NCI-H2081 (cell line): Measurements from ENCODE around the gene LPO.

Experiments
- DNase-seq, 2 experiments: peaks; one replicate each; lab custom pipeline; 2025; lab: John Stamatoyannopoulos, UW

The LPO gene

GRCh38 chr17:58277802-58278595 is 39.6 kb downstream of the LPO start:
- no peak for DNase-seq

GRCh38 chr17:58278661-58279015 is 40.3 kb downstream of the LPO start:
- no peak for DNase-seq

- DNase-seq: no peak
Measured at GRCh38 chr17:58279016-58279711, 40.8 kb downstream of the LPO start.

- no peak for DNase-seq
Measured at GRCh38 chr17:58279736-58280479, 41.5 kb downstream of the LPO start.

GRCh38 chr17:58280480-58281217 is 42.3 kb downstream of the LPO start, which contains the start of gene MPO:
Gene MPO, minus strand, starts transcription at chr17:58280935. Its CDS starts 177 bp downstream, at chr17:58280758.
- DNase-seq: no peak

GRCh38 chr17:58281511-58282011 is 43.2 kb downstream of the LPO start:
- DNase-seq: no peak

GRCh38 chr17:58282442-58282841 is 44.1 kb downstream of the LPO start:
- no peak for DNase-seq

- no peak for DNase-seq
Measured at GRCh38 chr17:58283674-58284612, 45.6 kb downstream of the LPO start.

GRCh38 chr17:58284613-58285421 is 46.4 kb downstream of the LPO start:
- DNase-seq: no peak

- no peak for DNase-seq
Measured at GRCh38 chr17:58285422-58285810, 47.0 kb downstream of the LPO start.

- no peak for DNase-seq
Measured at GRCh38 chr17:58289869-58290268, 51.5 kb downstream of the LPO start.

GRCh38 chr17:58291246-58291645 is 52.9 kb downstream of the LPO start:
- no peak for DNase-seq

- no peak for DNase-seq
Measured at GRCh38 chr17:58294034-58294433, 55.6 kb downstream of the LPO start.

GRCh38 chr17:58300336-58300735 is 62.0 kb downstream of the LPO start:
- DNase-seq: no peak

- DNase-seq: no peak
Measured at GRCh38 chr17:58301504-58302150, 63.2 kb downstream of the LPO start.

GRCh38 chr17:58302171-58302918 is 64.0 kb downstream of the LPO start:
- no peak for DNase-seq

- DNase-seq: no peak
Measured at GRCh38 chr17:58302919-58303585, 64.7 kb downstream of the LPO start.
